ENCODE data around the gene CDC14B.

Gene CDC14B

GRCh38 chr9:96581786-96582185, 37.9 kb downstream of the CDC14B start:
- no peak for DNase-seq (ENCODE audit: low spot score)
- TF ChIP-seq, protein P1, sequence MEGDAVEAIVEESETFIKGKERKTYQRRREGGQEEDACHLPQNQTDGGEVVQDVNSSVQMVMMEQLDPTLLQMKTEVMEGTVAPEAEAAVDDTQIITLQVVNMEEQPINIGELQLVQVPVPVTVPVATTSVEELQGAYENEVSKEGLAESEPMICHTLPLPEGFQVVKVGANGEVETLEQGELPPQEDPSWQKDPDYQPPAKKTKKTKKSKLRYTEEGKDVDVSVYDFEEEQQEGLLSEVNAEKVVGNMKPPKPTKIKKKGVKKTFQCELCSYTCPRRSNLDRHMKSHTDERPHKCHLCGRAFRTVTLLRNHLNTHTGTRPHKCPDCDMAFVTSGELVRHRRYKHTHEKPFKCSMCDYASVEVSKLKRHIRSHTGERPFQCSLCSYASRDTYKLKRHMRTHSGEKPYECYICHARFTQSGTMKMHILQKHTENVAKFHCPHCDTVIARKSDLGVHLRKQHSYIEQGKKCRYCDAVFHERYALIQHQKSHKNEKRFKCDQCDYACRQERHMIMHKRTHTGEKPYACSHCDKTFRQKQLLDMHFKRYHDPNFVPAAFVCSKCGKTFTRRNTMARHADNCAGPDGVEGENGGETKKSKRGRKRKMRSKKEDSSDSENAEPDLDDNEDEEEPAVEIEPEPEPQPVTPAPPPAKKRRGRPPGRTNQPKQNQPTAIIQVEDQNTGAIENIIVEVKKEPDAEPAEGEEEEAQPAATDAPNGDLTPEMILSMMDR (IDR thresholded peaks at IDR 0.05; ENCODE audit: extremely low read depth, missing control alignments) = no peak

DNA sequence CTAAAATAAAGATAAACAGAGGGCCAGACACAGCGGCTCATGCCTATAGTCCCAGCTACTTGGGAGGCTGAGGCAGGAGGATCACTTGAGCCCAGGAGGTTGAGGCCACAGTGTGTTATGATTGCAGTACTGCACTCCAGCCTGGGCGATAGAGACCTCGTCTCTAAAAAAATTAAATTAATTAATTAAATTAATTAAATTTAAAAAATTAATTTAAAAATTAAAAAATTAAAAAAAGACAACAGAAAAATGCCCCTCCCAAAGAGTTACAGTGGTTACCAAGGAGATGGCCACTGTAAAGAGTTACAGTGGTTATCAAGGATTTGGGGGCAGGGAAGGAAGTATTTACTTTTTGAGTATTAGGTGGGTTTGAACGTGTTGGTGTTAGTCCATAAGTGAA, 38.3 kb downstream of the CDC14B start:
- TF ChIP-seq, protein P1 (IDR thresholded peaks at IDR 0.05; ENCODE audit: extremely low read depth, missing control alignments) = no peak
- DNase-seq (ENCODE audit: low spot score) = no peak

DNA sequence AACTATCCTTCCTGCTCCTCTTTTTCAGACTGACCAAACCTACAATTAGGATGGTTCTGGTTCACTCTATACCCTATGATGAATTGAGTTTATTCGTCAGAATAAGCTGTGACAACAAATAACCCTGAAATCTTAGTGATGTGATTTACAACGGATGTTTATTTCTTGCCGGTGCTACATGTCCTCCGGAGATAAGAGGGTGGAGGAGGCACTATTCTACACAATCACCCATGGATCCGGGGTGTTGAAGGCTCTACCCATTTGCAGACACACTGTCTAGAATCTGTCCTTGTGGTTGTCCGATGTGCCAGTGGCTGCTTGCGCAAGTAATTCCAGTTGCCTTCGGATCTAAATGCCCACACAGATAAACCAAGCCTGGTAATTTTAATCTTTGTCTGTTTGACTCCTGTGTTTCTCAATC, 44.7 kb downstream of the CDC14B start:
- TF ChIP-seq, protein P1 (IDR thresholded peaks at IDR 0.05; ENCODE audit: extremely low read depth, missing control alignments) = no peak
- no peak for DNase-seq (ENCODE audit: low spot score)

GRCh38 chr9:96574455-96574854, 45.2 kb downstream of the CDC14B start:
- TF ChIP-seq, protein P1 (IDR thresholded peaks at IDR 0.05; ENCODE audit: extremely low read depth, missing control alignments) = no peak
- DNase-seq (ENCODE audit: low spot score) = no peak

- no peak for DNase-seq (ENCODE audit: low spot score)
- TF ChIP-seq, protein P1 (IDR thresholded peaks at IDR 0.05; ENCODE audit: extremely low read depth, missing control alignments) = no peak
Observed at GRCh38 chr9:96567203-96567700, 52.4 kb downstream of the CDC14B start.

GRCh38 chr9:96566498-96567202, 53.0 kb downstream of the CDC14B start:
- TF ChIP-seq, protein P1 (IDR thresholded peaks at IDR 0.05; ENCODE audit: extremely low read depth, missing control alignments) = peak; percentile 74
- DNase-seq (ENCODE audit: low spot score) = peak; percentile 90

- TF ChIP-seq, protein P1 (IDR thresholded peaks at IDR 0.05; ENCODE audit: extremely low read depth, missing control alignments) = no peak
- DNase-seq (ENCODE audit: low spot score) = peak; percentile 20
Observed at GRCh38 chr9:96565671-96566497, 53.8 kb downstream of the CDC14B start.
